Measurements from ENCODE around the gene RAG2. TPM values are rescaled to one million over a fixed set of nuclear protein-coding genes. Genes with fewer than 3 reads are reported as not detected.

RAG2 gene
- total RNA-seq, 2 donors from 2014 or later = not detected

- no peak overlapping the region for H3K4me3 Mint-ChIP-seq
- H3K4me1 Mint-ChIP-seq (ENCODE audit: low read depth) = no peaks in the 10 kb centered on the region
- ATAC-seq (replicated peaks in 1 of 2) (no peak), DNase-seq (no peak)
- no peak overlapping the region for H3K27ac Mint-ChIP-seq
- no peaks in the 10 kb centered on the region for H3K36me3 Mint-ChIP-seq (ENCODE audit: insufficient read depth in 2 of 2)
- no peaks in the 10 kb centered on the region for H3K9me3 Mint-ChIP-seq
- peaks cover 19% of the 10 kb centered on the region for H3K27me3 Mint-ChIP-seq (ENCODE audit: low read depth)
Observed at GRCh38 chr11:36588099-36588498, 9.9 kb downstream of the RAG2 start.

- Mint-ChIP-seq H3K27ac (no peak overlapping the region), H3K36me3 (ENCODE audit: insufficient read depth in 2 of 2) (peaks cover 2 to 5% of the 10 kb centered on the region in 2 donors), H3K9me3 (peaks cover 6% of the 10 kb centered on the region in 2 donors), H3K4me1 (ENCODE audit: low read depth) (no peaks in the 10 kb centered on the region), H3K27me3 (ENCODE audit: low read depth) (peaks cover 16% of the 10 kb centered on the region), H3K4me3 (no peak overlapping the region)
- ATAC-seq (replicated peaks in 1 of 2) (peak in 1 of 2 donors; percentile 28), DNase-seq (no peak)
Observed at GRCh38 chr11:36586543-36586942, 11.5 kb downstream of the RAG2 start.

GRCh38 chr11:36583667-36584066 is 14.4 kb downstream of the RAG2 start:
- Mint-ChIP-seq H3K4me1 (ENCODE audit: low read depth) (no peaks in the 10 kb centered on the region), H3K27ac (no peak overlapping the region), H3K36me3 (ENCODE audit: insufficient read depth in 2 of 2) (peaks cover 2 to 5% of the 10 kb centered on the region in 2 donors), H3K9me3 (peaks cover 6% of the 10 kb centered on the region in 2 donors), H3K27me3 (ENCODE audit: low read depth) (peaks cover 6% of the 10 kb centered on the region), H3K4me3 (no peak overlapping the region)
- no peak for ATAC-seq (replicated peaks in 1 of 2)
- no peak for DNase-seq

- no peak overlapping the region for H3K27ac Mint-ChIP-seq
- peaks cover 7% of the 10 kb centered on the region for H3K27me3 Mint-ChIP-seq (ENCODE audit: low read depth)
- no peaks in the 10 kb centered on the region for H3K4me1 Mint-ChIP-seq (ENCODE audit: low read depth)
- H3K36me3 Mint-ChIP-seq (ENCODE audit: insufficient read depth in 2 of 2) = peaks cover 2 to 5% of the 10 kb centered on the region in 2 donors
- no peak overlapping the region for H3K4me3 Mint-ChIP-seq
- ATAC-seq (replicated peaks in 1 of 2) (no peak), DNase-seq (no peak)
- H3K9me3 Mint-ChIP-seq = peaks cover 6% of the 10 kb centered on the region in 2 donors
Observed at GRCh38 chr11:36581536-36581935, 16.5 kb downstream of the RAG2 start.

- ATAC-seq (replicated peaks in 1 of 2) (no peak), DNase-seq (no peak)
- no peak overlapping the region for H3K4me3 Mint-ChIP-seq
Observed at GRCh38 chr11:36578458-36578857, 19.6 kb downstream of the RAG2 start.

GRCh38 chr11:36577859-36578258 is 20.2 kb downstream of the RAG2 start:
- no peak overlapping the region for H3K4me3 Mint-ChIP-seq
- no peaks in the 10 kb centered on the region for H3K4me1 Mint-ChIP-seq (ENCODE audit: low read depth)
- ATAC-seq (replicated peaks in 1 of 2) (no peak), DNase-seq (no peak)
- H3K27ac Mint-ChIP-seq = no peak overlapping the region
- H3K36me3 Mint-ChIP-seq (ENCODE audit: insufficient read depth in 2 of 2) = peaks cover 2 to 5% of the 10 kb centered on the region in 2 donors
- peaks cover 6% of the 10 kb centered on the region in 2 donors for H3K9me3 Mint-ChIP-seq
- peaks cover 7% of the 10 kb centered on the region for H3K27me3 Mint-ChIP-seq (ENCODE audit: low read depth)

More at GRCh38 chr11:36578458-36578857, 19.6 kb downstream of the RAG2 start:
- Mint-ChIP-seq H3K27me3 (ENCODE audit: low read depth) (peaks cover 7% of the 10 kb centered on the region), H3K36me3 (ENCODE audit: insufficient read depth in 2 of 2) (peaks cover 2 to 5% of the 10 kb centered on the region in 2 donors), H3K27ac (no peak overlapping the region), H3K4me1 (ENCODE audit: low read depth) (no peaks in the 10 kb centered on the region), H3K9me3 (peaks cover 6% of the 10 kb centered on the region in 2 donors)

- Mint-ChIP-seq H3K27ac (no peak overlapping the region), H3K27me3 (ENCODE audit: low read depth) (peaks cover 12% of the 10 kb centered on the region), H3K9me3 (peaks cover 6% of the 10 kb centered on the region in 2 donors), H3K36me3 (ENCODE audit: insufficient read depth in 2 of 2) (peaks cover 2 to 5% of the 10 kb centered on the region in 2 donors), H3K4me3 (no peak overlapping the region), H3K4me1 (ENCODE audit: low read depth) (no peaks in the 10 kb centered on the region)
- no peak for ATAC-seq (replicated peaks in 1 of 2)
- DNase-seq = no peak
Observed at GRCh38 chr11:36577373-36577772, 20.7 kb downstream of the RAG2 start.

GRCh38 chr11:36574486-36574885 is 23.6 kb downstream of the RAG2 start:
- H3K4me3 Mint-ChIP-seq = no peak overlapping the region
- no peaks in the 10 kb centered on the region for H3K9me3 Mint-ChIP-seq
- H3K4me1 Mint-ChIP-seq (ENCODE audit: low read depth) = no peaks in the 10 kb centered on the region
- DNase-seq = no peak
- no peak overlapping the region for H3K27ac Mint-ChIP-seq
- H3K36me3 Mint-ChIP-seq (ENCODE audit: insufficient read depth in 2 of 2) = no peaks in the 10 kb centered on the region
- ATAC-seq (replicated peaks in 1 of 2) = no peak
- H3K27me3 Mint-ChIP-seq (ENCODE audit: low read depth) = peaks cover 37% of the 10 kb centered on the region

GRCh38 chr11:36569095-36569494 is 28.9 kb downstream of the RAG2 start:
- Mint-ChIP-seq H3K27ac (no peak overlapping the region), H3K4me3 (no peak overlapping the region), H3K9me3 (no peaks in the 10 kb centered on the region), H3K27me3 (ENCODE audit: low read depth) (peaks cover 60% of the 10 kb centered on the region), H3K36me3 (ENCODE audit: insufficient read depth in 2 of 2) (no peaks in the 10 kb centered on the region), H3K4me1 (ENCODE audit: low read depth) (peaks cover 5% of the 10 kb centered on the region)
- ATAC-seq (replicated peaks in 1 of 2) (no peak), DNase-seq (no peak)

GRCh38 chr11:36567694-36568093 is 30.3 kb downstream of the RAG2 start, which contains the start of gene RAG1:
Gene RAG1 (plus strand): TSS chr11:36568007. CDS start chr11:36573305, 5,298 bp downstream.
- H3K27ac Mint-ChIP-seq = no peak within 1 kb of the TSS
- peaks cover 5% of the 10 kb centered on the region for H3K4me1 Mint-ChIP-seq (ENCODE audit: low read depth)
- DNase-seq = no peak
- peaks cover 62% of the 10 kb centered on the region for H3K27me3 Mint-ChIP-seq (ENCODE audit: low read depth)
- H3K36me3 Mint-ChIP-seq (ENCODE audit: insufficient read depth in 2 of 2) = no peaks in the 10 kb centered on the region
- no peaks in the 10 kb centered on the region for H3K9me3 Mint-ChIP-seq
- no peak for ATAC-seq (replicated peaks in 1 of 2)
- no peak within 1 kb of the TSS for H3K4me3 Mint-ChIP-seq

- ATAC-seq (replicated peaks in 1 of 2) (no peak), DNase-seq (no peak)
- Mint-ChIP-seq H3K27me3 (ENCODE audit: low read depth) (peaks cover 55% of the 10 kb centered on the region), H3K27ac (no peak overlapping the region), H3K4me1 (ENCODE audit: low read depth) (peaks cover 5% of the 10 kb centered on the region), H3K4me3 (no peak overlapping the region), H3K9me3 (no peaks in the 10 kb centered on the region), H3K36me3 (ENCODE audit: insufficient read depth in 2 of 2) (no peaks in the 10 kb centered on the region)
Observed at GRCh38 chr11:36566407-36567053, 31.5 kb downstream of the RAG2 start.

- Mint-ChIP-seq H3K4me1 (ENCODE audit: low read depth) (peaks cover 5% of the 10 kb centered on the region), H3K9me3 (peaks cover 0 to 1% of the 10 kb centered on the region in 2 donors)
Observed at GRCh38 chr11:36565031-36565610, 32.9 kb downstream of the RAG2 start.

GRCh38 chr11:36564376-36565030 is 33.5 kb downstream of the RAG2 start:
- peaks cover 40% of the 10 kb centered on the region for H3K27me3 Mint-ChIP-seq (ENCODE audit: low read depth)
- ATAC-seq (replicated peaks in 1 of 2) (peak; percentile 58 to 64), DNase-seq (peak; percentile 36 to 43)
- H3K9me3 Mint-ChIP-seq = peaks cover 0 to 1% of the 10 kb centered on the region in 2 donors
- H3K4me3 Mint-ChIP-seq = peak overlapping the region; percentile 67 to 91
- H3K27ac Mint-ChIP-seq = no peak overlapping the region
- no peaks in the 10 kb centered on the region for H3K36me3 Mint-ChIP-seq (ENCODE audit: insufficient read depth in 2 of 2)
- H3K4me1 Mint-ChIP-seq (ENCODE audit: low read depth) = peaks cover 8% of the 10 kb centered on the region

More at GRCh38 chr11:36565031-36565610, 32.9 kb downstream of the RAG2 start:
- H3K4me3 Mint-ChIP-seq = peak overlapping the region in 1 of 2 donors; percentile 91
- DNase-seq (no peak), ATAC-seq (replicated peaks in 1 of 2) (no peak)
- no peaks in the 10 kb centered on the region for H3K36me3 Mint-ChIP-seq (ENCODE audit: insufficient read depth in 2 of 2)
- peaks cover 42% of the 10 kb centered on the region for H3K27me3 Mint-ChIP-seq (ENCODE audit: low read depth)
- H3K27ac Mint-ChIP-seq = no peak overlapping the region

Measured in activated T-cell treated with anti-CD3 and anti-CD28 coated beads, Interleukin-2, amount 50 U/mL, for 72 hours (primary cell).